Muscle of arm (tissue), 12 donors: ENCODE measurements around the gene PINK1. TPM values are rescaled to one million over a fixed set of nuclear protein-coding genes. Genes with fewer than 3 reads are reported as not detected.
"Not testable (repeated sequence)": the region's sequence is repeated elsewhere in the genome, so short reads cannot be mapped to it uniquely, and the experiment has no call there.

Experiments
- DNase-seq: peaks from one replicate; pipeline ENCODE4 v3.0.0-alpha.2; 2013
- polyA plus RNA-seq, 12 donors: library from polyadenylated mRNA; unstranded; fragments of 120-200 nt; gene quantifications; one replicate each; pipeline ENCODE4 v1.2.1, GENCODE V29; 2013; ENCODE audit not compliant: insufficient read length in 12 of 12

Gene PINK1
- polyA plus RNA-seq, 12 donors = 30.7 to 43.5 (median 38.7) TPM; not detected in 1

GRCh38 chr1:20673626-20674025 is 40.4 kb downstream of the PINK1 start:
- DNase-seq = not testable (repeated sequence)

GRCh38 chr1:20678599-20678998 is 45.3 kb downstream of the PINK1 start:
- DNase-seq = no peak

GRCh38 chr1:20680269-20680668 is 47.0 kb downstream of the PINK1 start:
- DNase-seq = no peak

DNA sequence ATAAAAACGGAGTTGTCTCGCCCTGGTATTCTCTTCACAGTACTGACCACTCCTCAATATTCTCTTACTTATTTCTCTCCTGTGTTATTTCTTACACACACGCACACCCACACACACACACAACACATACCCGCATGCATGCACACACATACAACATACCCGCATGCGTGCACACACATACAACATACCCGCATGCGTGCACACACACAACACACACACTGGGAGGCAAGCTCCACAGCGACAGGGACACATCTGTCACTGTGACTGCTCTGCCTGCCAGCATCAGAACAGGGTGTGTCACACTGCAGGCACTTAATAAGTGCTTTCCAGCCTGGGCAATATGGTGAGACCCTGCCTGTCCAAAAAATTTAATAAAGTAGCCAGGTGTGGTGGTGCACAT is 48.7 kb downstream of the PINK1 start:
- DNase-seq = no peak

GRCh38 chr1:20682571-20683236 is 49.4 kb downstream of the PINK1 start:
- no peak for DNase-seq

- DNase-seq = no peak
These were observed 50.4 kb downstream of the PINK1 start for GRCh38 chr1:20683614-20684013.

DNA sequence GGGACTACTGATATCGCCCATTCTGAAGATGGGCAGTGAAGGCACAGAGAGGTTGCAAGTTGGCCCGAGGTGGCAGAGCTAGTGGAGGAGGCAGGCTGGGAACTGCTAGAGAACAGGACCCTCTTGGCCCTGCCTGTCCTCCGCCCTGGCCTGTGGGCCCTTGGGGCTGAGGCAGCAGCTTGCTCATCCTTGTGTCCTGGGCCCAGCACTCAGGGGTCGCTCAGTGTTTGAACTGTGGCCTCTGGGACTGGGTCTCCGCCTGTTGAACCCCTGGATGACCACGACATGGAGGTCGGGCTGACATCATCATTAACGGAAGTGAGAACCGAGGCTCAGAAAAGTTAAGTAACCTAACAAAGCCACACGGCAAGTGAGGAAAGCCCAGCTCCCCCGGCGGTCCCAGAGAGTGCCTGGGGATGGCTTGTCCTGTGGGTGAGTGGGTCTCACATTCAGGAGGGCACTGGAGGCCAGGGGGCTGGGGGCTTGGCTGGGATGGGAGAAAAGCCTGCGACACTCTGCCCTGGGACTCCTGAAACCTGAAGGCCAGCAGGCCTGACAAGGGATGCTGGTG is 50.9 kb downstream of the PINK1 start:
- DNase-seq = no peak

DNA sequence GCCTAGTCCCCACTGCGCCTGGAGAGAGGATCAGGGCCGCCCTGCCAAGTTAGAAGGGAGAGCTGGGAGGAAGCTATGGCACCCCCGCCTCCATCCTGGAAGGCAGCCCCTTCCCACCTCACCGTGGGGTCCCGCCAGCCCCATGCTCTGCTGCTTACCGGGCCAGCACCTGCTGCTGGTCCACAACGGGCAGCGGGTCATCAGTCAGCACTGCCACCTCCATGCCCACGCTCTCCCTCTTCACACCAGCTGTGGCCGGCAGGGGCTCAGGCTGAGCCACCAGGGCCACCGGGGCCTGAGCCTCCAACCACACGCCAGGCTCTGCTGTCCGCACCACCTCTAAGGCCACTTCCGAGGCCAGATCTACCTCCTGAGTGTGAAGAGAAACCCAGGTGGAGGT is 51.4 kb downstream of the PINK1 start:
- DNase-seq = no peak

GRCh38 chr1:20685099-20685662 is 51.9 kb downstream of the PINK1 start:
- no peak for DNase-seq

DNA sequence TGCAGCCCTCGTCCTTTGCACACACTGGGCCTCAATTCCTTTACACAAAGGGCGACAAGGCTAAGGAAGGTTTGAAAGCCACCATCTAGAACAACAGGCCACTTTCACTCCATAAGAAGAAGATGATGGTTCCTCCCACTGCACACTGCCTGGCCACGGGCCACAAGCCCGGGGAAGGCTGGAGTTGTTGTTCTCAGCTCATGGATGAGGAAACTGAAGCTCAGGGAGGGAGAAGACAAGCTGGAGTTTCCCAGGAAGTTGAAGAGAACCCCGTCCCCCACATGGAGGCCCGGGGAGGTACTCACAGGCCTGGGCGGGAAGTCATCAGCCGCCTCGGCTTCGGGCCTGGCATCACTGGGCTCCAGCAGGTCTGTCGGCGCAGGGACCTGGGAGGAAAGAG is 52.5 kb downstream of the PINK1 start:
- no peak for DNase-seq

GRCh38 chr1:20686883-20687725 is 53.8 kb downstream of the PINK1 start:
- DNase-seq = no peak

DNA sequence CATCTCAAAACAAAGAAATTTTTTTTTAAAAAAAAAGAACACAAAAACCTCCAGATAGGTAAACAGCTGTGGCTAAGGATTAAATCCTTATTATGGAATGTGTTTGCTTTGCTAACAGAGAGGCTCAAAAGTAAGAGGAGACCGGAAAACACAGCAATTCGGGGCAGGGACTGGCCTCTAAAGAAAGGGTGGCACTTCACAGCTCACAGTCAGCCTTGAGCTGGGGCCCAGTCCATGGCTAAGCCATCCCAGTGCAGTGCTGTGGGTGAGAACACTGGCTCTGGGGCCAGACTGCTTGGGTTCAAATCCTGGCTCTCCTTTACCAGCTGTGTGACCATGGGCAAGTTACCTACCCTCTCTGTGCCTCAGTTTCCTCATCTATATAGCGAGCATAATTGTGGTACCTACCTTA is 56.4 kb downstream of the PINK1 start:
- no peak for DNase-seq

DNA sequence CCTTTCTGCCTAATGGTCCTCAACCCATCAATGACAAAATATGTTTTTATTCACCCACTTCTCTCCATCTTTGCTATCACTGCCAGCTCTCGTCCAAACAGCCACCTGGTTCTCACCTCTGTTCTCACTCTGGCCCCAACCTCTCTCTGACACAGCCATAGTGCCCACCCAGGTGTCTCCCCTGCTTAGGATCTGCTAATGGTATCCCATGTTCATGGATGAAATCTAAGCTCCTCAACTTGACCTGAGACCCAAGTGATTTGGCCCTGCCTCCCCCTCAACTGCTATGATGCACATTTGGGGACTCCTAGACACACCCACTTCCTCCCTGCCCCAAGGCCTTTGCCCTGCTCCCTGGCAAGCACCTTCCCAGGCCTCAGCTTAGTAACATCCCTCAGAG is 58.6 kb downstream of the PINK1 start:
- no peak for DNase-seq

DNA sequence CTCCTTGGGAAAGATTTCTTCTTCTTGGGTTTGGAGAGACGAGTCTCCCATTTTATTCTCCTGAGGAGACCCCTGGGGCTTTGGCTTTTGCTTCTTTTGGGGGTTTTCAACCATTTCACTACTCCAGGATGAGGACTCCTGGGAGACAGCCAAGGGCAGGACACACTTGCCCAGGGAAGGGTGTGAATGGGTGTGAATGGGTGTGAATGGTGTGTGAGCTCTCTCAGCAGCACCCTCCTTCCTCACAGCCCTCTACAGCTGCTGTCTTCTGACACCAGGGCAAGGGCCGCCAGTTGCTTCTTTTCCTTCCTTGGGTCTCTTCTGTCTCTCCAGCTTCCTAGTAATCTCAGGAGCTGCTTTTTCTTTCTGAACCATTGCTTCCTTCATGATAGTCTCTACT is 60.4 kb downstream of the PINK1 start:
- no peak for DNase-seq

DNA sequence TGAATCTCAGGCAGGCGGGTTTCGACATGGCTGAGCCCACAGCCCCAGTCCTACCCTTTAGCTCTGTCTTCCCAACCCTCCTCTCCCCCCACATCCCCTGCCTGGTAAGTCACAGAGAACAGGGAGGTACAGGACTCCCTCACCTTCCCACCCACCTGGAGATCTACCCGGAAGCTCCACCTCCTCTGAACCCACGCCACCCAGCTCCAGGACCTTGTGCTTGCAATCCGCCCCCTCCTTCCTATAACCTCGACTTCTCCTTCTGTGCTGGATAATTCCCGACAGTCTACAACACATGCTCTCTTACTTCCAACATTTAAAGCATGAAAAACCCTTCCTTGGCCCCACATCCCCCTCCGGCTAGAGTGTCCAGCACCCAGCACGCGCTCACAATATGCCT is 62.3 kb downstream of the PINK1 start:
- no peak for DNase-seq

DNA sequence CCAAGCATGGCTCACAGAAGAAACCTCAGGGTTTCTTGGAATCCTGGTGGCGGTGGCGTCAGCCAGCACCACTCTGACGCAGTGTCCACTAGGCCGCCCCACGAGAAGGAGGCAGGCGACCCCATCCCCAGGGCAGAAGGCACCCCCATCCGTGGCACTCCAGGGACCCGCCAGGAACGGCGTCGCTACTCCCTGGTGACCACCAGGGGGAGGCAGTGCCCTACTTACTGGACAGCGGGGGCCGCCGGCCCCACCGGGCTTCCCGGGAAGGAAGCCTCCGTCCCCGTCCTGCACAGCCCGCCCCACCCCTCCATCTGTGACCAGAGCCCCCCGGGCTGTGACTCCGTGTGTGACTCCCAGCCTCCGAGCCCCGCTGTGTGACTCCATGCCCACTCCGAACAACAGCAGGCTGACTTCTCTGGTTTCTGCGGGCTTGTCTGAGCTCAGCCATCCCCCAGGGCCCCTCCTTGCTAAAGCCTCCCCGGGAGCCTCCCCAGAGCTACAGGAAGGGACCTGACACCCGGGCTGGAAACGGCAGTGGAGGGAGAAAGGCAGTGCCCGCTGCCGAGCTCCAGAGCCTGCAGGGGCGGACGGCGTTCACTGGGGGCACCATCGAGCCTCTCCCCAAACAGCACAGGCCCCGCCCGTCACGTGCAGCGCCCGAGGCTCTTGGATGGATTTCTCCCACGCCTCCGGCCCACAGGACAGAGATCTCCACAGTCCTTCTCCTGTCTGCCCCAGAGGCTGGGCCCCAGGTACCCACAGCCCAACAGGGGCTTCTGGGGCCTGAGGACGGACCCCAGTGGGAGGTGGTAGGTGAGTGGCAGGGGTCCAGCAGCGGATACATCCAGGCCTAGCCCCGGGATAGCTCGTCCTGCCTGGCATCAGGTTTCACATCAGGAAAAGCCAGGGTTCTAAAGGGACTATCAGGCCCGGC is 63.4 kb downstream of the PINK1 start:
- peak; percentile 80 for DNase-seq

DNA sequence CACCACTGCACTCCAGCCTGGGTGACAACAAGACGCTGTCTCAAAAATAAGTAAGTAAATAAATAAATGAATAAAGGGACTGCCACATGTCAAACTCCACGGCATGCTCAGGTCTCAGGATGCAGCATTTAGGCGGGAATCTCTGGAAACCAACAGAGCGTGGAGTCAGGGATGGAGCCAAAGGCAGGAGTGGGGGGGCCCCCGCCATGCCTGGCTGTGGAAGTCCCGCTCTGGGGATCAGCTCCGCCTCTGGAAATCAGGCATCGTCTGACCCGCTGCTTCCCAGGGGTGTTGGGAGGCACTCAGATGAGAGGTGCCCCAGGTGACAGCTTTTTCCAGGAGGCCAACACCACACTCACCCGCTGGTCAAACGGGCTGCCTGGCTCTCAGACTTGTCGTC is 64.3 kb downstream of the PINK1 start:
- no peak for DNase-seq

DNA sequence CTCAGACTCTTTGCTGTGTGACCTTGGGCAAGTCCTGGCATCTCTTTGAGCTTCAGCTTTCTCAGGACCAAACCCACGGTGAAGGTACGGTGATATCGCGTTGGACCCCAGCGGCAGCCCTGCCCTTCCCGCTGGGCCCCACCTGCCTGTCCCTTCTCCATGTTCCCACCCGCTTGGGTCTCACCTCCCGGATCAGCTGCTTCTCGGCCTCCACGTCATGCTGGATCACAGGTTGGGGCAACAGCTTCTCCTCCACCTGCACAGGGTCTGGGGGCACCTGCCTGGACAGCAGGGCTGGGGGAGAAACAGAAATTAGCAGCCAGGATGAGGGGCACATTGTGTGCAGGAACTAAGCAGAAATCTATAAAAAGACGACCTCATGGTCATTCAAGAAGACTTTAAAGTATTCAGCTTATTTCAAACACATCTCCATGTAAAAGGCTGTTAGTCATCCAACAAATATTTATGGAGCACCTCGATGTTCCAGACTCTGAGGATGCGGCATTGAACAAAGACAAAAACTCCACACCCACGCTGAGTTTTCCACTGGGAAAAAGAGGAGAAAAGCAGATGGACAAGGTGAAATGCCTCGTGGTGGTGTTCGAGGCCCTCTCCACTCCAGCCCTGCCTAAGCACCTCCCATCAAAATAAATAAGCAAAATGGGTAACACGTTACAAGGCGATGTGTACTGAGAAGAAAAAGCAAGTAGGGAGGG is 65.1 kb downstream of the PINK1 start:
- no peak for DNase-seq

DNA sequence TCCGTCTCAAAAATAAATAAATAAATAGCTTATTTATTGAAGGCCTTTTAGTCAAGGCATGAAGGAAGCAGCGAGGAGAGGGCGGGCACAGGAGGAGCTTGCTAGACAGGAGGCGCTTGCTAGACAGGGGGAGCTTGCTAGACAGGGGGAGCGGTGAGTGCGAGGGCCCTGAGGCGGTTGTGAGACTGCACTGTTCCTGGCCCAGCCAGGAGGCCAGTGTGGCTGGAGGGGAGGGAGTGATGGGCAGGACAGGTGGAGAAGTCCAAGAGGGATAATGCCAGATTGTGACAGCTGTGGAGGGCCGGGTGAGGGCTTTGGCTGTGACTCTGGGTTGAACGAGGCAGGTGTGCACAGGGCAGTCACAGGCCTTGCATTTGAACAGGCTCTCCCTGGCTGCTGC is 66.3 kb downstream of the PINK1 start:
- no peak for DNase-seq

DNA sequence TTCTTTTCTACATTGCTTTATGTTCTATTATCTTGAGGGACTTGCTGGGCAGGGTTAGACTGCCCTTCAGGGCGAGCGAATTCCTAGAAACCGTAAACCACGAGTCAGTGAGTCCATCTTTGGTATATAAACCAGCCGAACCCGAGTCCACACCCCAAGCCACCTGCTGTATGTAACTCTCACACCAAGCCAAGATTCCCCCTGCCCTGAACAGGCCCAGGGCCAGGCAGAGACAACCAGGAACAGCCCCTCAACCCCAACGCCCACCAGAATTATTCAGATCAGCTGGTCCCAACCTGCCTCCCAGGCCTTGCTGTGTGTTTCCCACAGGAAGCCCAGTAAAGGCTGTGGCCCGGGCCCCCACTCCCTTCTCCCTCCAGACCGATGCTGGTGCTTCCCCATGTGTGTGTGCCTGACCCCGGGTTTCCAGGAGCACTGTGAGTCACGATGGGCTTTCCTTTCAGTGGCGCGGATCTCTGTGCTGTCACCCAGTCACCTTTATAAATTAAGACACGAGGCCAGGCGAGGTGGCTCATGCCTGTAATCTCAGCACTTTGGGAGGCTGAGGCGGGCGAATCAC is 67.5 kb downstream of the PINK1 start:
- no peak for DNase-seq
